ENCODE results near the gene TLE2. TPM values are rescaled to one million over a fixed set of nuclear protein-coding genes. Genes with fewer than 3 reads are reported as not detected.

The TLE2 gene
- total RNA-seq, 1 donor from 2014 or later: 12.3 TPM

- DNase-seq (ENCODE audit: low spot score): peak; percentile 100
Observed at GRCh38 chr19:2950286-2951124, 78.6 kb downstream of the TLE2 start.

GRCh38 chr19:2949939-2950285 lies 79.2 kb downstream of the TLE2 start:
- DNase-seq (ENCODE audit: low spot score): peak; percentile 69

Other genes with a start within 250 kb of the TLE2 start
- 21.4 TPM for gene SGTA, start 246.0 kb downstream of the TLE2 start, total RNA-seq (ENCODE audit: insufficient read depth, low replicate concordance)
- 31.8 TPM for gene THOP1, start 243.8 kb downstream of the TLE2 start, total RNA-seq (ENCODE audit: insufficient read depth, low replicate concordance)
- gene ZNF554, start 209.4 kb downstream of the TLE2 start, total RNA-seq (ENCODE audit: insufficient read depth, low replicate concordance): 7.0 TPM
- gene ZNF555, start 187.8 kb downstream of the TLE2 start, total RNA-seq (ENCODE audit: insufficient read depth, low replicate concordance): 7.0 TPM
- gene ZNF556, start 161.9 kb downstream of the TLE2 start, total RNA-seq (ENCODE audit: insufficient read depth, low replicate concordance): 0.96 TPM
- gene ZNF57, start 128.4 kb downstream of the TLE2 start, total RNA-seq (ENCODE audit: insufficient read depth, low replicate concordance): 2.6 TPM
- gene ZNF77, start 84.3 kb downstream of the TLE2 start, total RNA-seq (ENCODE audit: insufficient read depth, low replicate concordance): 3.4 TPM
- 7.5 TPM for gene TLE6, start 51.7 kb downstream of the TLE2 start, total RNA-seq (ENCODE audit: insufficient read depth, low replicate concordance)
- gene TLE5, start 33.2 kb upstream of the TLE2 start, total RNA-seq (ENCODE audit: insufficient read depth, low replicate concordance): 41.4 TPM
- gene GNA11, start 65.1 kb upstream of the TLE2 start, total RNA-seq (ENCODE audit: insufficient read depth, low replicate concordance): 40.4 TPM
- 20.5 TPM for gene GNA15, start 106.8 kb upstream of the TLE2 start, total RNA-seq (ENCODE audit: insufficient read depth, low replicate concordance)
- 1.7 TPM for gene S1PR4, start 149.5 kb upstream of the TLE2 start, total RNA-seq (ENCODE audit: insufficient read depth, low replicate concordance)
- gene NCLN, start 156.7 kb upstream of the TLE2 start, total RNA-seq (ENCODE audit: insufficient read depth, low replicate concordance): 9.4 TPM
- gene CELF5, start 195.4 kb upstream of the TLE2 start, total RNA-seq (ENCODE audit: insufficient read depth, low replicate concordance): 1.7 TPM